SIG-M5 (cell line): ENCODE data around the gene RBAK.
"Not testable (repeated sequence)": the region's sequence is repeated elsewhere in the genome, so short reads cannot be mapped to it uniquely, and the experiment has no call there.

Experiments used
- DNase-seq: peaks from one replicate; lab custom pipeline; 2025; lab: John Stamatoyannopoulos, UW

The RBAK gene

GRCh38 chr7:5045558-5046396, at the start of gene RBAK:
Gene RBAK, plus strand, starts transcription at chr7:5045860. Its CDS starts 2,217 bp downstream, at chr7:5048077.
- peak; percentile 71 for DNase-seq

GRCh38 chr7:4996696-4997222, 48.9 kb upstream of the RBAK start:
- no peak for DNase-seq

- DNase-seq: no peak
These were observed 47.4 kb upstream of the RBAK start for GRCh38 chr7:4998244-4998643.

GRCh38 chr7:4998910-4999309, 46.8 kb upstream of the RBAK start:
- DNase-seq: no peak

GRCh38 chr7:4999369-4999950, 46.2 kb upstream of the RBAK start:
- DNase-seq: no peak

GRCh38 chr7:5001003-5001402, 44.7 kb upstream of the RBAK start:
- DNase-seq: no peak

- DNase-seq: no peak
These were observed 43.7 kb upstream of the RBAK start for GRCh38 chr7:5001911-5002310.

- DNase-seq: no peak
These were observed 40.6 kb upstream of the RBAK start for GRCh38 chr7:5005066-5005465.

- DNase-seq: no peak
These were observed 32.7 kb upstream of the RBAK start for GRCh38 chr7:5012985-5013384.

GRCh38 chr7:5015936-5016335, 29.7 kb upstream of the RBAK start:
- not testable (repeated sequence) for DNase-seq

GRCh38 chr7:5017626-5018025, 28.0 kb upstream of the RBAK start:
- not testable (repeated sequence) for DNase-seq

GRCh38 chr7:5020098-5020497, 25.6 kb upstream of the RBAK start:
- DNase-seq: no peak

- not testable (repeated sequence) for DNase-seq
These were observed 24.6 kb upstream of the RBAK start for GRCh38 chr7:5020976-5021550.

- not testable (repeated sequence) for DNase-seq
These were observed 22.0 kb upstream of the RBAK start for GRCh38 chr7:5023626-5024025.

- DNase-seq: not testable (repeated sequence)
These were observed 17.8 kb upstream of the RBAK start for GRCh38 chr7:5027796-5028410.

- DNase-seq: not testable (repeated sequence)
These were observed 12.5 kb upstream of the RBAK start for GRCh38 chr7:5033186-5033585.

- no peak for DNase-seq
These were observed 10.4 kb upstream of the RBAK start for GRCh38 chr7:5035276-5035675.

- DNase-seq: no peak
These were observed 9.2 kb upstream of the RBAK start for GRCh38 chr7:5036446-5036845.

- DNase-seq: no peak
These were observed 4.6 kb upstream of the RBAK start for GRCh38 chr7:5041047-5041446.

- no peak for DNase-seq
These were observed 2.0 kb upstream of the RBAK start for GRCh38 chr7:5043661-5044060.

GRCh38 chr7:5046397-5046732, 705 bp downstream of the RBAK start:
- not testable (repeated sequence) for DNase-seq

GRCh38 chr7:5047127-5047526, 1.5 kb downstream of the RBAK start:
- DNase-seq: not testable (repeated sequence)

- DNase-seq: no peak
These were observed 5.0 kb downstream of the RBAK start for GRCh38 chr7:5050676-5051075.
